Neural crest cell (in vitro differentiated cells): ENCODE results near the gene BAD. TPM values are rescaled to one million over a fixed set of nuclear protein-coding genes. Genes with fewer than 3 reads are reported as not detected.

Experiments
- DNase-seq: peaks from one replicate; pipeline ENCODE4 v3.0.0; 2021; ENCODE audit warnings: low read depth, mixed read lengths, low spot score
- H3K27ac Mint-ChIP-seq: one replicate; pipeline ENCODE4 v1.8.0; 2021; ENCODE audit warnings: mild to moderate bottlenecking, mixed read lengths; ENCODE audit not compliant: unreplicated experiment
- H3K27me3 Mint-ChIP-seq: 2 replicates; pipeline ENCODE4 v1.8.0; 2021; ENCODE audit warnings: low read depth, mild to moderate bottlenecking, mixed read lengths
- H3K36me3 Mint-ChIP-seq: 2 replicates; pipeline ENCODE4 v1.8.0; 2021; ENCODE audit warnings: low read depth, mild to moderate bottlenecking, mixed read lengths
- H3K4me1 Mint-ChIP-seq: 2 replicates; pipeline ENCODE4 v1.8.0; 2021; ENCODE audit warnings: mixed read lengths
- H3K4me3 Mint-ChIP-seq: one replicate; pipeline ENCODE4 v1.8.0; 2021; ENCODE audit warnings: mild to moderate bottlenecking, mixed read lengths
- H3K9me3 Mint-ChIP-seq: 2 replicates; pipeline ENCODE4 v1.8.0; 2021; ENCODE audit warnings: mixed read lengths
- total RNA-seq: library from RNA; stranded (reverse); gene quantifications from 2 replicates; pipeline ENCODE4 v1.2.1, GENCODE V29; 2021
- TF ChIP-seq, protein P1 (sequence below): fragments of 200-600 bp; sonication (generic); conservative IDR thresholded peaks from 2 replicates; pipeline ENCODE4 v1.5.0; 2021; ENCODE audit warnings: antibody characterized with exemption, mild to moderate bottlenecking

Gene BAD
- total RNA-seq, 1 donor from 2014 or later: 47.1 TPM

DNA sequence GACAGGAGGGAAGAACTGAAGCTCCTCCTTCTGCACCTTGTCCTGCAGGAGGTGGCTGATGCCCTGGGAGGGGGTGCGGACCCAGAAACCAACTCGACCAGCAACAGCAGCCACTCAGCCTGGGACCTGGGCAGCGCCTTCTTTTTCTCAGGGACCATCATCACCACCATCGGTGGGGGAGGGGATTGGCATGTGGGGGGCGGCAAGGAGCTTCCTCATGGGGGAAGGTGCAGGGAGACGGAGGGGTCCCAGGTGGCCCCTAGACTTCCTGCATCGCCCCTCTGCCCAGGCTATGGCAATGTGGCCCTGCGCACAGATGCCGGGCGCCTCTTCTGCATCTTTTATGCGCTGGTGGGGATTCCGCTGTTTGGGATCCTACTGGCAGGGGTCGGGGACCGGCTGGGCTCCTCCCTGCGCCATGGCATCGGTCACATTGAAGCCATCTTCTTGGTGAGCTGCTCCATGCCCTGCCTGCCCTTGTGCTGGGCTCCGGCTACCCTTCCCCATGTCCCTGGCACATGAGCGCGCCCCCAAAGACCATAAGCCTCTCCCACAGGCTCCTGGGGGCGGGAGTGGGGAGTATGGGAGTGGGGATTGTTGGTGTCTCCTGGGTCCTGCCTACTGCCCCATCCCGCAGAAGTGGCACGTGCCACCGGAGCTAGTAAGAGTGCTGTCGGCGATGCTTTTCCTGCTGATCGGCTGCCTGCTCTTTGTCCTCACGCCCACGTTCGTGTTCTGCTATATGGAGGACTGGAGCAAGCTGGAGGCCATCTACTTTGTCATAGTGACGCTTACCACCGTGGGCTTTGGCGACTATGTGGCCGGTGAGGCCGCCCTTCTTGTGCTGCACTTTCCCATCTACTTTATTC lies 12.6 kb upstream of the BAD start:
- Mint-ChIP-seq H3K27ac (no peak overlapping the region), H3K27me3 (peaks cover 99% of the 10 kb centered on the region), H3K36me3 (no peaks in the 10 kb centered on the region), H3K4me1 (peaks cover 21% of the 10 kb centered on the region), H3K9me3 (no peaks in the 10 kb centered on the region), H3K4me3 (peak overlapping the region; percentile 56)
- TF ChIP-seq, protein P1, sequence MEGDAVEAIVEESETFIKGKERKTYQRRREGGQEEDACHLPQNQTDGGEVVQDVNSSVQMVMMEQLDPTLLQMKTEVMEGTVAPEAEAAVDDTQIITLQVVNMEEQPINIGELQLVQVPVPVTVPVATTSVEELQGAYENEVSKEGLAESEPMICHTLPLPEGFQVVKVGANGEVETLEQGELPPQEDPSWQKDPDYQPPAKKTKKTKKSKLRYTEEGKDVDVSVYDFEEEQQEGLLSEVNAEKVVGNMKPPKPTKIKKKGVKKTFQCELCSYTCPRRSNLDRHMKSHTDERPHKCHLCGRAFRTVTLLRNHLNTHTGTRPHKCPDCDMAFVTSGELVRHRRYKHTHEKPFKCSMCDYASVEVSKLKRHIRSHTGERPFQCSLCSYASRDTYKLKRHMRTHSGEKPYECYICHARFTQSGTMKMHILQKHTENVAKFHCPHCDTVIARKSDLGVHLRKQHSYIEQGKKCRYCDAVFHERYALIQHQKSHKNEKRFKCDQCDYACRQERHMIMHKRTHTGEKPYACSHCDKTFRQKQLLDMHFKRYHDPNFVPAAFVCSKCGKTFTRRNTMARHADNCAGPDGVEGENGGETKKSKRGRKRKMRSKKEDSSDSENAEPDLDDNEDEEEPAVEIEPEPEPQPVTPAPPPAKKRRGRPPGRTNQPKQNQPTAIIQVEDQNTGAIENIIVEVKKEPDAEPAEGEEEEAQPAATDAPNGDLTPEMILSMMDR: no peak
- no peak for DNase-seq

DNA sequence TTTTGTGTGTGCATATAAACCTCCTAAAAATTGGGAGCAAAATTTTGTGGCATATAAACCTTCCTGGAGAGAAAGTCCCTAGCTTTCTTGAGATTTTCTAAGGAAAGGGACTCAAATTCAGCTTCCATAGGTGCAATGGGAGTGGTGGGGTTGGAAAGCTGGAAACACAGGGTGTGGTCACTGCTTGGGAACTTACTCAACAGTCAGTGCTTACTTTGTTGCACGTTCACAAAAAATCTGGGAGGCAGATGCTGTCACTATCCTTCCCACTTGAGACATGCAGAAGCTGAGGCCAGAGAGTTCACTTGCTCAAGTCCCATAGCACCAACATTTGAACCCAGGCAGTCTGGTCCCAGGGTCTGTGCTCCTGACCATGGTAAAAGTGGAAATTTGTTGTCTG lies 11.8 kb upstream of the BAD start:
- DNase-seq: no peak
- H3K27me3 Mint-ChIP-seq: peaks cover 92% of the 10 kb centered on the region
- H3K4me3 Mint-ChIP-seq: no peak overlapping the region
- H3K9me3 Mint-ChIP-seq: no peaks in the 10 kb centered on the region
- TF ChIP-seq, protein P1: no peak
- no peak overlapping the region for H3K27ac Mint-ChIP-seq
- H3K4me1 Mint-ChIP-seq: peaks cover 21% of the 10 kb centered on the region
- H3K36me3 Mint-ChIP-seq: no peaks in the 10 kb centered on the region

DNA sequence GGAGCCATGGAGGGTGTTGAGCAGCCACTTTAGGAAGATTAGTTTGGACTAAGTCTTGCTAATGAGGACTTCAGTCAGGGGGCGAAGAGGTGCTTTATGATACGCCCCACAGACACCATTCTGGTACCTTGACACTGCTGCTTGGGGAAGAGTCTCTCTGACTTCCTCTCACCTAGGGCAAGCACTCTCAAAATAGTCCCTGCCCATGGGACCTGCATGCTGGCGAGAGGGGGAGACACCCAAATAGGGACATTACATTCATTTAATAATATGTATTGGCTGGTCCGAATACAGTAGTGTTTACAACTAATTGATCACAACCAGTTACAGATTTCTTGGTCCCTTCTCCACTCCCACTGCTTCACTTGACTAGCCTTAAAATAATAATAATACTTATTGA lies 11.3 kb upstream of the BAD start:
- Mint-ChIP-seq H3K27ac (no peak overlapping the region), H3K27me3 (peaks cover 92% of the 10 kb centered on the region), H3K36me3 (no peaks in the 10 kb centered on the region), H3K4me3 (no peak overlapping the region), H3K9me3 (no peaks in the 10 kb centered on the region), H3K4me1 (peaks cover 20% of the 10 kb centered on the region)
- DNase-seq: no peak
- TF ChIP-seq, protein P1: no peak

DNA sequence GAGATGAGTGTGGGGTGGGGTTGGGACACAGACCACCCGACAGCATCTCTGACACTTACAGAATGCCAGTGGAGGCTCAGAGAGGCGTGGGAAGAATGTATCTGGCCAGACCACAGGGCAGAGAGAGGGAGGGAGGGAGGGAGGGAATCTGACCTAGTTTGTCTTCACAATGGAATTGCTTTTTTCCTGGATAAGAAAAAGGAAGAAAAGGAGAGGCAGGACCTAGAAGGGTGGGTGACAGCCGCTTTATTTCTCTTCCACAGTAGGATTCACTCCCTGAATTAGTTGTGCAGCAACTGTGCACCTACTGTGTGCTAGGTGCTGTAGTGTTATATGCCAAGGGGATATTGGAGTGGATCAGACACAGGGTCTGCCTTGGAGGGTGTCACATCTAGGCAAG lies 10.3 kb upstream of the BAD start:
- no peaks in the 10 kb centered on the region for H3K36me3 Mint-ChIP-seq
- peaks cover 21% of the 10 kb centered on the region for H3K4me1 Mint-ChIP-seq
- DNase-seq: no peak
- peaks cover 92% of the 10 kb centered on the region for H3K27me3 Mint-ChIP-seq
- no peak overlapping the region for H3K27ac Mint-ChIP-seq
- TF ChIP-seq, protein P1: no peak
- no peaks in the 10 kb centered on the region for H3K9me3 Mint-ChIP-seq
- H3K4me3 Mint-ChIP-seq: no peak overlapping the region

DNA sequence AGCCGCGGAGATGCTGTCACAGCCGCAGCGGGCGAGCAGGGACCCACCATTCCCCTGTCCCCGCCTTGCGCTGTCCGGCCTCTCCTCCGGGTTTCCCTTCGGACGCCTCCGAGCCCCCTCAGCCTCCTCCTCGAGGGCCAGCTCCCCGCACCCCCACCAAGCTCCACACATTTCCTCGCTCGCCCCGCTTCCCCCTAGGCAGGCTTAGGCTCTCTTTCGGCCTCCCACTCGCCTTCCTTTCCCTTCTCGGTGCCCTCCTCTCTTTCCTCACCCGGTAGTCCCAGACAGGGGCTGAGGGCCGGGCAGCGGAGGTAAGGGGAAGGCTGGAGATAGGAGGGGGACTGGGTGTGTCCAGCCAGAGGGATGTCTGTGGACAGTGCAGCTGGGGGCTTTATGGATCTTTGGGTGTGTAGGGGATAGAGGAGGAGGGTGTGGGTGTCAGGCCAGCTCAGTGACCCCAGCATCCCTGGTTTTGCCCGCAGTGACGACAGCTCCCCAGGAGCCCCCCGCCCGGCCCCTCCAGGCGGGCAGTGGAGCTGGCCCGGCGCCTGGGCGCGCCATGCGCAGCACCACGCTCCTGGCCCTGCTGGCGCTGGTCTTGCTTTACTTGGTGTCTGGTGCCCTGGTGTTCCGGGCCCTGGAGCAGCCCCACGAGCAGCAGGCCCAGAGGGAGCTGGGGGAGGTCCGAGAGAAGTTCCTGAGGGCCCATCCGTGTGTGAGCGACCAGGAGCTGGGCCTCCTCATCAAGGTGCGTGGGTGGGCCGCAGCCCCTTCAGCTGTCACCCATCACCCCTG lies 8.2 kb upstream of the BAD start:
- no peak for DNase-seq
- no peak overlapping the region for H3K27ac Mint-ChIP-seq
- H3K27me3 Mint-ChIP-seq: peaks cover 81% of the 10 kb centered on the region
- H3K36me3 Mint-ChIP-seq: no peaks in the 10 kb centered on the region
- H3K4me3 Mint-ChIP-seq: no peak overlapping the region
- TF ChIP-seq, protein P1: no peak
- peaks cover 19% of the 10 kb centered on the region for H3K4me1 Mint-ChIP-seq
- no peaks in the 10 kb centered on the region for H3K9me3 Mint-ChIP-seq
